Adrenal gland (tissue), 5 donors: ENCODE results near the gene RIN2.

Experiments used
- CTCF ChIP-seq, 6 experiments: fragments of 450-650 bp in 4 of 6; fragments of 200-600 bp in 2 of 6; sonication (generic) in 1 of 6; IDR thresholded peaks; 1 replicate in 5 of 6; 2 replicates in 1 of 6; pipeline versions ENCODE4 v1.5.1 to v1.8.0; 2016 to 2021; ENCODE audit warnings: antibody characterized with exemption in 6 of 6, mild to moderate bottlenecking in 2 of 6, moderate library complexity in 1 of 6
- POLR2A ChIP-seq, 2 donors: fragments of 450-650 bp; IDR thresholded peaks; one replicate each; pipeline ENCODE4 v1.6.1; 2017; ENCODE audit warnings: antibody characterized with exemption in 2 of 2, mild to moderate bottlenecking in 2 of 2, moderate library complexity in 1 of 2
- donor health status: DM: no; HTN: no; CAD: no.

GRCh38 chr20:19734811-19735210 is 23.2 kb upstream of the RIN2 start:
- TF ChIP-seq CTCF (IDR thresholded peaks at IDR 0.05) (no peak), POLR2A (IDR thresholded peaks at IDR 0.05) (no peak)
